Subcutaneous abdominal adipose tissue (tissue), 5 donors: ENCODE results near the gene CALML4.
"Not testable (repeated sequence)": the region's sequence is repeated elsewhere in the genome, so short reads cannot be mapped to it uniquely, and the experiment has no call there.

Experiments
- H3K27ac ChIP-seq: one replicate; pipeline ENCODE4 v1.7.0; 2013; ENCODE audit warnings: low read depth, mild to moderate bottlenecking, inconsistent platforms, low read length, moderate library complexity
- H3K27me3 ChIP-seq, 5 donors: one replicate each; pipeline ENCODE4 v1.7.0; 2013; ENCODE audit warnings: low read length in 5 of 5, inconsistent platforms in 1 of 5; ENCODE audit not compliant: control insufficient read depth in 5 of 5, insufficient read depth in 4 of 5
- H3K36me3 ChIP-seq, 5 donors: one replicate each; pipeline ENCODE4 v1.7.0; 2013; ENCODE audit warnings: low read length in 5 of 5; ENCODE audit not compliant: control insufficient read depth in 5 of 5, insufficient read depth in 5 of 5
- H3K4me1 ChIP-seq, 5 donors: one replicate each; pipeline ENCODE4 v1.7.0; 2013; ENCODE audit warnings: low read length in 5 of 5, mild to moderate bottlenecking in 3 of 5, moderate library complexity in 1 of 5; ENCODE audit not compliant: control insufficient read depth in 5 of 5, insufficient read depth in 5 of 5
- H3K4me3 ChIP-seq, 5 donors: one replicate each; pipeline ENCODE4 v1.7.0; 2013; ENCODE audit warnings: low read length in 5 of 5, low read depth in 1 of 5
- H3K9ac ChIP-seq, 5 donors: one replicate each; pipeline ENCODE4 v1.7.0; 2013; ENCODE audit warnings: low read length in 5 of 5, mild to moderate bottlenecking in 4 of 5, moderate library complexity in 3 of 5
- H3K9me3 ChIP-seq, 5 donors: one replicate each; pipeline ENCODE4 v1.7.0; 2013; ENCODE audit warnings: low read length in 5 of 5; ENCODE audit not compliant: control insufficient read depth in 5 of 5
- donor health status: healthy.
- donor health status: healthy.
- donor health status: healthy.
- donor health status: healthy.
- donor health status: healthy.

Gene CALML4

GRCh38 chr15:68224546-68225250 is 19.6 kb upstream of the CALML4 start:
- Histone ChIP-seq H3K4me3 (no peak overlapping the region), H3K27ac (no peak overlapping the region), H3K9me3 (no peaks in the 10 kb centered on the region)

GRCh38 chr15:68224108-68224507 is 19.0 kb upstream of the CALML4 start:
- Histone ChIP-seq H3K9me3 (no peaks in the 10 kb centered on the region), H3K27ac (no peak overlapping the region), H3K4me3 (no peak overlapping the region), H3K36me3 (no peaks in the 10 kb centered on the region), H3K27me3 (no peaks in the 10 kb centered on the region), H3K4me1 (peaks cover 5 to 20% (median 14%) of the 10 kb centered on the region in 5 donors), H3K9ac (no peak overlapping the region)

More at GRCh38 chr15:68224546-68225250, 19.6 kb upstream of the CALML4 start:
- Histone ChIP-seq H3K36me3 (no peaks in the 10 kb centered on the region), H3K4me1 (peaks cover 5 to 21% (median 14%) of the 10 kb centered on the region in 5 donors), H3K9ac (no peak overlapping the region), H3K27me3 (no peaks in the 10 kb centered on the region)

GRCh38 chr15:68223171-68223570 is 18.0 kb upstream of the CALML4 start:
- Histone ChIP-seq H3K9ac (no peak overlapping the region), H3K36me3 (no peaks in the 10 kb centered on the region), H3K9me3 (no peaks in the 10 kb centered on the region), H3K27me3 (no peaks in the 10 kb centered on the region), H3K4me3 (no peak overlapping the region), H3K4me1 (peaks cover under 1 to 11% (median 6%) of the 10 kb centered on the region in 5 donors), H3K27ac (no peak overlapping the region)

GRCh38 chr15:68222432-68222743 is 17.3 kb upstream of the CALML4 start:
- not testable (repeated sequence) for H3K27me3 ChIP-seq, H3K4me1 ChIP-seq, H3K27ac ChIP-seq, H3K9me3 ChIP-seq, H3K4me3 ChIP-seq, H3K9ac ChIP-seq, H3K36me3 ChIP-seq

- H3K9me3 ChIP-seq, H3K27me3 ChIP-seq, H3K27ac ChIP-seq, H3K9ac ChIP-seq, H3K4me3 ChIP-seq, H3K4me1 ChIP-seq, H3K36me3 ChIP-seq: not testable (repeated sequence)
These were observed 16.6 kb upstream of the CALML4 start for GRCh38 chr15:68221530-68222431.

- Histone ChIP-seq H3K4me1 (peaks cover 0 to 4% (median 0%) of the 10 kb centered on the region in 5 donors), H3K9me3 (no peaks in the 10 kb centered on the region), H3K27ac (no peak overlapping the region), H3K36me3 (peaks cover 0 to 2% (median 0%) of the 10 kb centered on the region in 5 donors), H3K4me3 (no peak overlapping the region), H3K27me3 (no peaks in the 10 kb centered on the region), H3K9ac (no peak overlapping the region)
These were observed 15.8 kb upstream of the CALML4 start for GRCh38 chr15:68220967-68221366.

GRCh38 chr15:68220489-68220888 is 15.4 kb upstream of the CALML4 start:
- peaks cover 0 to 4% (median 0%) of the 10 kb centered on the region in 5 donors for H3K4me1 ChIP-seq
- H3K9me3 ChIP-seq = no peaks in the 10 kb centered on the region
- no peak overlapping the region for H3K4me3 ChIP-seq
- no peak overlapping the region for H3K9ac ChIP-seq
- H3K27ac ChIP-seq = no peak overlapping the region
- H3K27me3 ChIP-seq = no peaks in the 10 kb centered on the region
- peaks cover 0 to 2% (median 0%) of the 10 kb centered on the region in 5 donors for H3K36me3 ChIP-seq

- Histone ChIP-seq H3K4me3 (no peak overlapping the region), H3K27me3 (no peaks in the 10 kb centered on the region), H3K27ac (no peak overlapping the region), H3K4me1 (peaks cover 0 to 6% (median 3%) of the 10 kb centered on the region in 5 donors), H3K9me3 (no peaks in the 10 kb centered on the region), H3K9ac (no peak overlapping the region), H3K36me3 (peaks cover 0 to 2% (median 0%) of the 10 kb centered on the region in 5 donors)
These were observed 14.0 kb upstream of the CALML4 start for GRCh38 chr15:68218847-68219798.

- peaks cover 0 to 2% (median 0%) of the 10 kb centered on the region in 5 donors for H3K36me3 ChIP-seq
- H3K27ac ChIP-seq = no peak overlapping the region
- no peaks in the 10 kb centered on the region for H3K27me3 ChIP-seq
- H3K4me3 ChIP-seq = no peak overlapping the region
- H3K4me1 ChIP-seq = peaks cover 0 to 6% (median 3%) of the 10 kb centered on the region in 5 donors
- H3K9me3 ChIP-seq = no peaks in the 10 kb centered on the region
- no peak overlapping the region for H3K9ac ChIP-seq
These were observed 13.2 kb upstream of the CALML4 start for GRCh38 chr15:68218331-68218730.
